Measurements from ENCODE around the gene KIF12.

DNA sequence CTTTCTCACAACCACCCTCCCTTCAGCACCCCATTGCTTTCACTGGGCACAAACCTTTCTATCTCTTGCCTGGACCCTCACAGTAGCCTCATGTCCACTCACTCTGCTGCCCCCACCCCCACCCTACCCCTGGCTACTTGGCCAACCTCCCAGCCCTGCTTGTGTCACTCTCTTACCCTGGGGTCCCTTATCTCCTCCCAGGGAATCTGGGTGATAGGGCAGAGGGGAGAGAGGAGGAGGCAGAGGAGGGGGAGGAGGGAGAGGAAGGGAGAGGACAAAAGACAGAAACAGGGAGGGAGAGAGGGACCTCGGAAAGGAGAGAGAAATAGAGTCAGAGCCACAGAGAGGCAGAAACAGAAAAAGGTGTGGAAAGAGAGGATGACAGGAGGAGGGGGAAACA lies 25.0 kb upstream of the KIF12 start:
- TF ChIP-seq CTCF (conservative IDR thresholded peaks at IDR 0.05; ENCODE audit: low read depth in 2 of 2): no peak
- TF ChIP-seq POLR2AphosphoS5 (IDR thresholded peaks at IDR 0.05; ENCODE audit: low read depth): no peak
